Skin of body (tissue), 2 donors: ENCODE measurements around the gene SFTPB. TPM values are rescaled to one million over a fixed set of nuclear protein-coding genes. Genes with fewer than 3 reads are reported as not detected.

Experiments used
- DNase-seq: peaks from one replicate; lab custom pipeline; 2025; lab: John Stamatoyannopoulos, UW
- total RNA-seq: library from RNA; depleted of rRNA; stranded (reverse); fragments of >200 nt; gene quantifications from one replicate; pipeline ENCODE4 v1.2.3, GENCODE V29; 2014

SFTPB gene
- total RNA-seq, 1 donor from 2014 or later, result not detected

GRCh38 chr2:85613717-85614515, 54.1 kb downstream of the SFTPB start:
- DNase-seq, result no peak

- peak; percentile 82 for DNase-seq
These were observed 56.1 kb downstream of the SFTPB start, which contains the start of gene C2orf68 for GRCh38 chr2:85611705-85612587. C2orf68 (minus strand) TSS chr2:85612066; CDS start chr2:85611984, 82 bp downstream.

- no peak for DNase-seq
These were observed 56.7 kb downstream of the SFTPB start for GRCh38 chr2:85611217-85611704.

Other genes starting within 250 kb of the SFTPB start
- not detected for gene SH2D6, start 249.5 kb downstream of the SFTPB start, total RNA-seq
- 115 TPM for gene MAT2A, start 129.0 kb downstream of the SFTPB start, total RNA-seq
- gene GGCX, start 106.7 kb downstream of the SFTPB start, total RNA-seq, result 24.4 TPM
- 32.4 TPM for gene VAMP8, start 90.6 kb downstream of the SFTPB start, total RNA-seq
- gene VAMP5, start 83.8 kb downstream of the SFTPB start, total RNA-seq, result 8.9 TPM
- 57.6 TPM for gene RNF181, start 72.5 kb downstream of the SFTPB start, total RNA-seq
- 3.3 TPM for gene TMEM150A, start 65.5 kb downstream of the SFTPB start, total RNA-seq
- 21.8 TPM for gene C2orf68, start 56.1 kb downstream of the SFTPB start, total RNA-seq
- gene USP39, start 52.0 kb downstream of the SFTPB start, total RNA-seq, result 30.9 TPM
- not detected for gene GNLY, start 26.2 kb upstream of the SFTPB start, total RNA-seq
- 5.2 TPM for gene ATOH8, start 85.8 kb upstream of the SFTPB start, total RNA-seq
- 23.3 TPM for gene ST3GAL5, start 220.8 kb upstream of the SFTPB start, total RNA-seq